ENCODE results near the gene PKP1. TPM values are rescaled to one million over a fixed set of nuclear protein-coding genes. Genes with fewer than 3 reads are reported as not detected.

PKP1 gene
- total RNA-seq, 1 donor = under 0.01 TPM

GRCh38 chr1:201361652-201362504 lies 78.6 kb downstream of the PKP1 start:
- DNase-seq (ENCODE audit: low read depth in 2 of 3, low spot score in 2 of 3) = peak in 2 of 3 donors; percentile 37 to 61

- DNase-seq (ENCODE audit: low read depth in 2 of 3, low spot score in 2 of 3) = no peak
Observed at GRCh38 chr1:201362906-201363305, 79.6 kb downstream of the PKP1 start.

GRCh38 chr1:201363467-201363866 lies 80.2 kb downstream of the PKP1 start:
- no peak for DNase-seq (ENCODE audit: low read depth in 2 of 3, low spot score in 2 of 3)

- no peak for DNase-seq (ENCODE audit: low read depth in 2 of 3, low spot score in 2 of 3)
Observed at GRCh38 chr1:201364808-201365105, 81.5 kb downstream of the PKP1 start.

GRCh38 chr1:201365251-201365650 lies 81.9 kb downstream of the PKP1 start:
- DNase-seq (ENCODE audit: low read depth in 2 of 3, low spot score in 2 of 3) = no peak

GRCh38 chr1:201366696-201367095 lies 83.4 kb downstream of the PKP1 start:
- DNase-seq (ENCODE audit: low read depth in 2 of 3, low spot score in 2 of 3) = no peak

- DNase-seq (ENCODE audit: low read depth in 2 of 3, low spot score in 2 of 3) = no peak
Observed at GRCh38 chr1:201369209-201369608, 85.9 kb downstream of the PKP1 start.

GRCh38 chr1:201370500-201370899 lies 87.2 kb downstream of the PKP1 start:
- no peak for DNase-seq (ENCODE audit: low read depth in 2 of 3, low spot score in 2 of 3)

- DNase-seq (ENCODE audit: low read depth in 2 of 3, low spot score in 2 of 3) = no peak
Observed at GRCh38 chr1:201371276-201371675, 88.0 kb downstream of the PKP1 start.

GRCh38 chr1:201371792-201372191 lies 88.5 kb downstream of the PKP1 start:
- no peak for DNase-seq (ENCODE audit: low read depth in 2 of 3, low spot score in 2 of 3)

GRCh38 chr1:201374364-201374763 lies 91.1 kb downstream of the PKP1 start:
- DNase-seq (ENCODE audit: low read depth in 2 of 3, low spot score in 2 of 3) = no peak

GRCh38 chr1:201375169-201375568 lies 91.9 kb downstream of the PKP1 start:
- no peak for DNase-seq (ENCODE audit: low read depth in 2 of 3, low spot score in 2 of 3)

- DNase-seq (ENCODE audit: low read depth in 2 of 3, low spot score in 2 of 3) = no peak
Observed at GRCh38 chr1:201376107-201376463, 92.8 kb downstream of the PKP1 start.

- DNase-seq (ENCODE audit: low read depth in 2 of 3, low spot score in 2 of 3) = peak in 2 of 3 donors; percentile 18 to 45
Observed at GRCh38 chr1:201376464-201377374, 93.4 kb downstream of the PKP1 start.

- no peak for DNase-seq (ENCODE audit: low read depth in 2 of 3, low spot score in 2 of 3)
Observed at GRCh38 chr1:201377611-201378092, 94.3 kb downstream of the PKP1 start, which contains the start of gene TNNT2. TNNT2 (minus strand) TSS chr1:201377680; CDS start chr1:201373254, 4,426 bp downstream.

- no peak for DNase-seq (ENCODE audit: low read depth in 2 of 3, low spot score in 2 of 3)
Observed at GRCh38 chr1:201378804-201379203, 95.5 kb downstream of the PKP1 start.

- DNase-seq (ENCODE audit: low read depth in 2 of 3, low spot score in 2 of 3) = no peak
Observed at GRCh38 chr1:201379733-201380242, 96.5 kb downstream of the PKP1 start.

- no peak for DNase-seq (ENCODE audit: low read depth in 2 of 3, low spot score in 2 of 3)
Observed at GRCh38 chr1:201381130-201381529, 97.8 kb downstream of the PKP1 start.
